Ishikawa (cell line): ENCODE measurements around the gene C17orf75.

Experiments
- CEBPB ChIP-seq: IDR thresholded peaks from 2 replicates; pipeline ENCODE4 v1.6.1; 2012
- CREB1 ChIP-seq: IDR thresholded peaks from 2 replicates; pipeline ENCODE4 v1.6.1; 2012; ENCODE audit warnings: low read depth
- EGR1 ChIP-seq: IDR thresholded peaks from 2 replicates; pipeline ENCODE4 v1.6.1; 2012
- EP300 ChIP-seq: IDR thresholded peaks from 2 replicates; pipeline ENCODE4 v1.6.1; 2012; ENCODE audit warnings: borderline replicate concordance
- FOXM1 ChIP-seq: IDR thresholded peaks from 2 replicates; pipeline ENCODE4 v1.6.1; 2012; ENCODE audit warnings: low read depth, borderline replicate concordance
- MAX ChIP-seq: IDR thresholded peaks from 2 replicates; pipeline ENCODE4 v1.6.1; 2012
- NFIC ChIP-seq: IDR thresholded peaks from 2 replicates; pipeline ENCODE4 v1.6.1; 2012
- RAD21 ChIP-seq: IDR thresholded peaks from 2 replicates; pipeline ENCODE4 v1.6.1; 2012; ENCODE audit warnings: low read depth
- REST ChIP-seq: IDR thresholded peaks from 2 replicates; pipeline ENCODE4 v1.6.1; 2012; ENCODE audit warnings: low read depth, mild to moderate bottlenecking
- TAF1 ChIP-seq: IDR thresholded peaks from 2 replicates; pipeline ENCODE4 v1.6.1; 2012; ENCODE audit warnings: low read depth, mild to moderate bottlenecking
- TCF12 ChIP-seq: IDR thresholded peaks from 2 replicates; pipeline ENCODE4 v1.6.1; 2012; ENCODE audit warnings: low read depth
- TEAD4 ChIP-seq: IDR thresholded peaks from 2 replicates; pipeline ENCODE4 v1.6.1; 2012
- USF1 ChIP-seq: IDR thresholded peaks from 2 replicates; pipeline ENCODE4 v1.6.1; 2012
- YY1 ChIP-seq: IDR thresholded peaks from 2 replicates; pipeline ENCODE4 v1.6.1; 2012; ENCODE audit warnings: low read depth
- ZBTB7A ChIP-seq: IDR thresholded peaks from 2 replicates; pipeline ENCODE4 v1.6.1; 2012; ENCODE audit warnings: low read depth

The C17orf75 gene

DNA sequence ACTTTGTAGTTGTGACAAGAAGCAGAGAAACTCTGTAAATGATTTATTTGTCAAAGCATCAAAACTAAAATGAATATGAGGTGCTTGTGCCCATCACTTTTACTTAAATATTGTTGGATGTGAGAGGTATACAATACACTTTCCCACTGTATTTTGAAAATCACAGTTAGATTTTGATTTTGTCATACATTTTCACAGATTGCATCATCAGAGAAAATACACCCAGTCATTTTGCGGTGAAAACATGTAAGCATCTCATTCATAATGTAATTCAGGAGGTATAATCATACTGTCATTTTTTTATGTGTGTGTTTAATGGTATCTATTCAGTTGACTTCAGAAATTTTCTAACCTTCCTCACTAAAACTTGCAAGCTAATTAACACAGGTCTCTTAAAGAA is 19.3 kb upstream of the C17orf75 start:
- TF ChIP-seq USF1 = no peak
- TF ChIP-seq YY1 = no peak

DNA sequence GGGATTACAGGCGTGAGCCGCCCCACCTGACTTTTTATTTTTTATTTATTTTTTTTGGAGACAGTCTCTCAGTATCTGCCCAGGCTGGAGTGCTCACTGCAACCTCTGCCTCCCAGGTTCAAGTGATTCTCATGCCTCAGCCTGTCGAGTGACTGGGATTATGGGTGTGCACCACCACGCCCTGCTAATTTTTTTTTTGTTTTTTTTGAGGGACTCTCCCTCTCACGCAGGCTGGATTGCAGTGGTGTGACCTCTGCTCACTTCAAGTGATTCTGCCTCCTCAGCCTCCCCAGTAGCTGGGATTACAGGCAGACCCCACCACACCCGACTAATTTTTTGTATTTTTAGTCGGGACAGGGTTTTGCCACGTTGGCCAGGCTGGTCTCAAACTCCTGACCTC is 15.6 kb upstream of the C17orf75 start:
- TF ChIP-seq RAD21 = no peak
- TF ChIP-seq FOXM1 = no peak
- TF ChIP-seq ZBTB7A = no peak
- TF ChIP-seq EGR1 = no peak
- TF ChIP-seq TAF1 = no peak
- TF ChIP-seq EP300 = no peak
- no peak for TF ChIP-seq USF1
- no peak for TF ChIP-seq CREB1
- TF ChIP-seq TCF12 = no peak
- TF ChIP-seq MAX = no peak
- TF ChIP-seq CEBPB = no peak
- no peak for TF ChIP-seq NFIC
- TF ChIP-seq TEAD4 = no peak
- no peak for TF ChIP-seq YY1
- no peak for TF ChIP-seq REST

DNA sequence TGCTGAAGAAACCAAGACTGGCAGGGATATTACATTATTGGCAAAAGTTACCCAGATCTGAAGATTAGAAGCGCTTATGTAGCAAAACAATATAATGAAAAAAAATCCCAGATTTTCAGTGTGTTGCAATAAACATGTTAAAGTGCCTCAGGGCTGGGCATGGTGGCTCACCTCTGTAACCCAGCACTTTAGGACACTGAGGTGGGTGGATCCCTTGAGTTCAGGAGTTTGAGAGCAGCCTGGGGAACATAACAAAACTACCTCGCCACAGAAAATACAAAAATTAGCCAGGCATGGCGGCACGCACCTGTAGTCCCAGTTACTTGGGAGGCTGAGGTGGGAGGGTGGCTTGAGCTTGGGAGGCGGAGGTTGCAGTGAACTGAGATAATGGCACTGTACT is 14.8 kb upstream of the C17orf75 start:
- TF ChIP-seq TAF1 (no peak), TEAD4 (no peak), TCF12 (no peak), YY1 (no peak), MAX (no peak), USF1 (no peak), ZBTB7A (no peak), CEBPB (no peak), RAD21 (no peak), FOXM1 (no peak), REST (no peak), EP300 (no peak), NFIC (no peak), EGR1 (no peak)

DNA sequence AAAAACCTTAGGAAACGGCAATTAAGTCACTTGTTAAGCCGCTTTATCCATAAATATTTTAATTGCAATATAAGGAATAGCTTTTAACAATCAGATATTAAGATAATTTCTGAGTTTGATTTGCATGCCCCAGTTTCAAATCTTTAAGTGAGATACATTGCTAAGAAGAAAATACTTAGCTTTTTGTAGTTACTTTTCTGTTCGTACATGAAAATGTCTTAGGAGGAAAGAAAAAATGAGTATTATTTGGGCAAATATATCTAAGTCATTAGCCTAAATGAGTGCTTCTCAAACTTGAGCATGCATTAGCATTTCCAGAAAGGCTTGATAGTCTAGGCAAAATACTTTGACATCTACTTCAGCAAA is 14.4 kb upstream of the C17orf75 start:
- no peak for TF ChIP-seq MAX
- TF ChIP-seq FOXM1 = no peak
- TF ChIP-seq REST = no peak

GRCh38 chr17:32355649-32356377 is 13.8 kb upstream of the C17orf75 start:
- TF ChIP-seq ZBTB7A (no peak), EP300 (no peak), RAD21 (no peak), YY1 (no peak), EGR1 (no peak), TAF1 (no peak), USF1 (no peak), NFIC (no peak), MAX (no peak), CREB1 (no peak), TEAD4 (no peak), REST (no peak), CEBPB (no peak), FOXM1 (no peak)
